ENCODE results near the gene PLPPR4. TPM values are rescaled to one million over a fixed set of nuclear protein-coding genes. Genes with fewer than 3 reads are reported as not detected.

Gene PLPPR4
- total RNA-seq, 2 donors from 2014 or later = 0.37 to 0.51 TPM

GRCh38 chr1:99268021-99268420 is 3.7 kb downstream of the PLPPR4 start:
- TF ChIP-seq CTCF (IDR thresholded peaks at IDR 0.05) = no peak
- DNase-seq (ENCODE audit: low spot score) = no peak
- H3K9me3 ChIP-seq = no peaks in the 10 kb centered on the region
- no peaks in the 10 kb centered on the region for H3K27me3 ChIP-seq
- H3K27ac ChIP-seq = no peak overlapping the region
- H3K4me3 ChIP-seq = no peak overlapping the region
- no peaks in the 10 kb centered on the region for H3K36me3 ChIP-seq
- H3K4me1 ChIP-seq = peaks cover 0 to 9% of the 10 kb centered on the region in 2 donors

GRCh38 chr1:99269321-99269720 is 5.0 kb downstream of the PLPPR4 start:
- Histone ChIP-seq H3K27ac (no peak overlapping the region), H3K4me3 (no peak overlapping the region), H3K36me3 (no peaks in the 10 kb centered on the region), H3K9me3 (no peaks in the 10 kb centered on the region), H3K27me3 (no peaks in the 10 kb centered on the region), H3K4me1 (peaks cover 0 to 5% of the 10 kb centered on the region in 2 donors)
- TF ChIP-seq CTCF (IDR thresholded peaks at IDR 0.05) = no peak
- DNase-seq (ENCODE audit: low spot score) = no peak

- no peak overlapping the region for H3K27ac ChIP-seq
- H3K27me3 ChIP-seq = no peaks in the 10 kb centered on the region
- no peaks in the 10 kb centered on the region for H3K9me3 ChIP-seq
- no peak for TF ChIP-seq CTCF (IDR thresholded peaks at IDR 0.05)
- no peaks in the 10 kb centered on the region for H3K4me1 ChIP-seq
- H3K36me3 ChIP-seq = no peaks in the 10 kb centered on the region
- no peak for DNase-seq (ENCODE audit: low spot score)
- no peak overlapping the region for H3K4me3 ChIP-seq
These were observed 6.4 kb downstream of the PLPPR4 start for GRCh38 chr1:99270646-99271045.

GRCh38 chr1:99271249-99271648 is 7.0 kb downstream of the PLPPR4 start:
- DNase-seq (ENCODE audit: low spot score) = no peak
- no peak for TF ChIP-seq CTCF (IDR thresholded peaks at IDR 0.05)
- H3K27me3 ChIP-seq = no peaks in the 10 kb centered on the region
- H3K4me3 ChIP-seq = no peak overlapping the region
- no peak overlapping the region for H3K27ac ChIP-seq
- no peaks in the 10 kb centered on the region for H3K9me3 ChIP-seq
- H3K4me1 ChIP-seq = no peaks in the 10 kb centered on the region
- no peaks in the 10 kb centered on the region for H3K36me3 ChIP-seq

GRCh38 chr1:99277066-99277465 is 12.8 kb downstream of the PLPPR4 start:
- H3K36me3 ChIP-seq = no peaks in the 10 kb centered on the region
- peaks cover 0 to 6% of the 10 kb centered on the region in 2 donors for H3K9me3 ChIP-seq
- no peak overlapping the region for H3K4me3 ChIP-seq
- TF ChIP-seq CTCF (IDR thresholded peaks at IDR 0.05) = no peak
- no peak overlapping the region for H3K27ac ChIP-seq
- no peaks in the 10 kb centered on the region for H3K4me1 ChIP-seq
- no peaks in the 10 kb centered on the region for H3K27me3 ChIP-seq
- no peak for DNase-seq (ENCODE audit: low spot score)

GRCh38 chr1:99279525-99279924 is 15.2 kb downstream of the PLPPR4 start:
- no peak for DNase-seq (ENCODE audit: low spot score)
- H3K4me1 ChIP-seq = no peaks in the 10 kb centered on the region

More at GRCh38 chr1:99279525-99279924, 15.2 kb downstream of the PLPPR4 start:
- H3K4me3 ChIP-seq = no peak overlapping the region
- no peaks in the 10 kb centered on the region for H3K36me3 ChIP-seq
- TF ChIP-seq CTCF (IDR thresholded peaks at IDR 0.05) = no peak
- no peaks in the 10 kb centered on the region for H3K27me3 ChIP-seq
- H3K9me3 ChIP-seq = peaks cover 0 to 6% of the 10 kb centered on the region in 2 donors
- no peak overlapping the region for H3K27ac ChIP-seq

Data from right atrium auricular region (tissue), 2 donors.